Stomach smooth muscle (tissue), 2 donors: Measurements from ENCODE around the gene PRCD.

Experiments used
- H3K27ac ChIP-seq: one replicate; pipeline ENCODE4 v1.7.0; 2013; ENCODE audit warnings: mild to moderate bottlenecking, low read length, inconsistent platforms
- H3K27me3 ChIP-seq, 2 donors: one replicate each; pipeline ENCODE4 v1.7.0; 2013; ENCODE audit warnings: low read length in 2 of 2; ENCODE audit not compliant: insufficient read depth in 2 of 2, control insufficient read depth in 1 of 2
- H3K36me3 ChIP-seq, 2 donors: one replicate each; pipeline ENCODE4 v1.7.0; 2013; ENCODE audit warnings: low read length in 2 of 2; ENCODE audit not compliant: control insufficient read depth in 2 of 2, insufficient read depth in 2 of 2
- H3K4me1 ChIP-seq: one replicate; pipeline ENCODE4 v1.7.0; 2013; ENCODE audit warnings: low read length; ENCODE audit not compliant: control insufficient read depth, insufficient read depth
- H3K4me3 ChIP-seq, 2 donors: one replicate each; pipeline ENCODE4 v1.7.0; 2013; ENCODE audit warnings: low read length in 2 of 2
- H3K9ac ChIP-seq, 2 donors: one replicate each; pipeline ENCODE4 v1.7.0; 2013; ENCODE audit warnings: low read length in 2 of 2, mild to moderate bottlenecking in 1 of 2
- H3K9me3 ChIP-seq, 2 donors: one replicate each; pipeline ENCODE4 v1.7.0; 2013; ENCODE audit warnings: low read length in 2 of 2; ENCODE audit not compliant: control insufficient read depth in 2 of 2
- donor health status: healthy.
- donor health status: Pancreatic carcinoma.

PRCD gene

GRCh38 chr17:76566988-76567431 lies 27.2 kb downstream of the PRCD start:
- H3K27ac ChIP-seq: no peak overlapping the region

GRCh38 chr17:76567634-76568432 lies 28.0 kb downstream of the PRCD start:
- peaks cover 16% of the 10 kb centered on the region for H3K4me1 ChIP-seq
- no peak overlapping the region for H3K4me3 ChIP-seq
- peaks cover 0 to 2% of the 10 kb centered on the region in 2 donors for H3K27me3 ChIP-seq
- no peak overlapping the region for H3K9ac ChIP-seq
- H3K9me3 ChIP-seq: no peaks in the 10 kb centered on the region
- peaks cover 14 to 15% of the 10 kb centered on the region in 2 donors for H3K36me3 ChIP-seq
- no peak overlapping the region for H3K27ac ChIP-seq

More at GRCh38 chr17:76566988-76567431, 27.2 kb downstream of the PRCD start:
- peaks cover 0 to 2% of the 10 kb centered on the region in 2 donors for H3K27me3 ChIP-seq
- peaks cover 16% of the 10 kb centered on the region for H3K4me1 ChIP-seq
- H3K9me3 ChIP-seq: no peaks in the 10 kb centered on the region
- no peak overlapping the region for H3K9ac ChIP-seq
- H3K36me3 ChIP-seq: peaks cover 14 to 16% of the 10 kb centered on the region in 2 donors
- no peak overlapping the region for H3K4me3 ChIP-seq

- Histone ChIP-seq H3K27me3 (peaks cover 0 to 2% of the 10 kb centered on the region in 2 donors), H3K9ac (no peak overlapping the region), H3K27ac (no peak overlapping the region), H3K4me1 (peaks cover 16% of the 10 kb centered on the region), H3K4me3 (no peak overlapping the region), H3K9me3 (no peaks in the 10 kb centered on the region), H3K36me3 (peaks cover 14% of the 10 kb centered on the region in 2 donors)
Observed at GRCh38 chr17:76568811-76569221, 29.0 kb downstream of the PRCD start.

GRCh38 chr17:76569607-76570279 lies 29.9 kb downstream of the PRCD start:
- H3K4me3 ChIP-seq: no peak overlapping the region
- H3K9ac ChIP-seq: no peak overlapping the region
- peaks cover 16% of the 10 kb centered on the region for H3K4me1 ChIP-seq
- no peaks in the 10 kb centered on the region for H3K9me3 ChIP-seq
- peaks cover 0 to 2% of the 10 kb centered on the region in 2 donors for H3K27me3 ChIP-seq
- H3K36me3 ChIP-seq: peaks cover 10 to 11% of the 10 kb centered on the region in 2 donors
- H3K27ac ChIP-seq: no peak overlapping the region

GRCh38 chr17:76570457-76570856 lies 30.6 kb downstream of the PRCD start:
- no peak overlapping the region for H3K27ac ChIP-seq
- peaks cover 0 to 2% of the 10 kb centered on the region in 2 donors for H3K27me3 ChIP-seq
- peaks cover 5 to 8% of the 10 kb centered on the region in 2 donors for H3K36me3 ChIP-seq
- peaks cover 18% of the 10 kb centered on the region for H3K4me1 ChIP-seq
- no peak overlapping the region for H3K4me3 ChIP-seq
- no peaks in the 10 kb centered on the region for H3K9me3 ChIP-seq
- no peak overlapping the region for H3K9ac ChIP-seq

- Histone ChIP-seq H3K4me3 (no peak overlapping the region), H3K36me3 (peaks cover 2 to 3% of the 10 kb centered on the region in 2 donors), H3K27me3 (peaks cover 0 to 2% of the 10 kb centered on the region in 2 donors), H3K27ac (no peak overlapping the region), H3K9ac (no peak overlapping the region), H3K4me1 (peaks cover 18% of the 10 kb centered on the region), H3K9me3 (no peaks in the 10 kb centered on the region)
Observed at GRCh38 chr17:76570877-76571471, 31.1 kb downstream of the PRCD start.

GRCh38 chr17:76572201-76572910 lies 32.5 kb downstream of the PRCD start:
- Histone ChIP-seq H3K27ac (no peak overlapping the region), H3K9ac (no peak overlapping the region), H3K4me1 (peaks cover 18% of the 10 kb centered on the region)

GRCh38 chr17:76573096-76573495 lies 33.3 kb downstream of the PRCD start:
- Histone ChIP-seq H3K4me3 (no peak overlapping the region), H3K27me3 (peaks cover 0 to 2% of the 10 kb centered on the region in 2 donors), H3K9ac (no peak overlapping the region), H3K9me3 (no peaks in the 10 kb centered on the region), H3K36me3 (no peaks in the 10 kb centered on the region), H3K4me1 (peaks cover 12% of the 10 kb centered on the region), H3K27ac (no peak overlapping the region)

More at GRCh38 chr17:76572201-76572910, 32.5 kb downstream of the PRCD start:
- Histone ChIP-seq H3K9me3 (no peaks in the 10 kb centered on the region), H3K27me3 (peaks cover 0 to 2% of the 10 kb centered on the region in 2 donors), H3K4me3 (no peak overlapping the region), H3K36me3 (no peaks in the 10 kb centered on the region)

GRCh38 chr17:76574166-76574565 lies 34.3 kb downstream of the PRCD start:
- H3K27me3 ChIP-seq: peaks cover 0 to 2% of the 10 kb centered on the region in 2 donors
- no peaks in the 10 kb centered on the region for H3K36me3 ChIP-seq
- no peak overlapping the region for H3K27ac ChIP-seq
- no peaks in the 10 kb centered on the region for H3K9me3 ChIP-seq
- no peak overlapping the region for H3K4me3 ChIP-seq
- H3K4me1 ChIP-seq: peaks cover 6% of the 10 kb centered on the region
- no peak overlapping the region for H3K9ac ChIP-seq

- no peaks in the 10 kb centered on the region for H3K27me3 ChIP-seq
- H3K9ac ChIP-seq: no peak overlapping the region
- no peak overlapping the region for H3K27ac ChIP-seq
- H3K4me3 ChIP-seq: no peak overlapping the region
- no peaks in the 10 kb centered on the region for H3K36me3 ChIP-seq
- peaks cover 5% of the 10 kb centered on the region for H3K4me1 ChIP-seq
- H3K9me3 ChIP-seq: no peaks in the 10 kb centered on the region
Observed at GRCh38 chr17:76575570-76575969, 35.7 kb downstream of the PRCD start.
